ENCODE data around the gene MPHOSPH9. TPM values are rescaled to one million over a fixed set of nuclear protein-coding genes. Genes with fewer than 3 reads are reported as not detected.
"Not testable (repeated sequence)": the region's sequence is repeated elsewhere in the genome, so short reads cannot be mapped to it uniquely, and the experiment has no call there.

Gene MPHOSPH9
- total and polyA plus RNA-seq, 2 donors (not counting 1 experiment from before 2014, with no cell fraction given) = 11.8 to 45.1 TPM

- H3K79me2 ChIP-seq (ENCODE audit: control insufficient read depth, insufficient read depth, low read length); H3K4me3 Mint-ChIP-seq; H3K27ac ChIP-seq (ENCODE audit: low read length in 2 of 2); DNase-seq; ATAC-seq (ENCODE audit: low read depth); H3K27me3 ChIP-seq (replicated peaks in 1 of 4; ENCODE audit: control extremely low read depth in 1 of 4, control insufficient read depth in 3 of 4, insufficient read depth in 4 of 4, low read length in 3 of 4); H3K4me2 ChIP-seq (replicated peaks; ENCODE audit: low read depth, low read length, poor library complexity, severe bottlenecking); H3K27ac Mint-ChIP-seq; H3K9me3 Mint-ChIP-seq (ENCODE audit: insufficient read depth); H4K20me1 ChIP-seq (ENCODE audit: control insufficient read depth, insufficient read depth, low read length, poor library complexity, severe bottlenecking); H2AFZ ChIP-seq (ENCODE audit: insufficient read depth, low read depth, low read length, poor library complexity, severe bottlenecking); H3K9ac ChIP-seq (ENCODE audit: low read length); H3K27me3 Mint-ChIP-seq; H3K9me3 ChIP-seq (ENCODE audit: control extremely low read depth in 1 of 3, control insufficient read depth in 2 of 3, insufficient read depth in 1 of 3, low read length in 2 of 3); H3K4me1 Mint-ChIP-seq; H3K4me1 ChIP-seq (ENCODE audit: control insufficient read depth in 2 of 2, insufficient read depth in 2 of 2, low read length in 2 of 2); intact Hi-C loops (cut with micrococcal nuclease); H3K4me3 ChIP-seq (ENCODE audit: control extremely low read depth in 1 of 5, extremely low read depth in 1 of 5, insufficient read depth in 1 of 5, low read depth in 2 of 5, low read length in 4 of 5): not testable (repeated sequence)
- peaks cover 16 to 35% of the 10 kb centered on the region in 2 experiments for H3K36me3 ChIP-seq (replicated peaks in 1 of 2; ENCODE audit: control extremely low read depth in 1 of 2, control insufficient read depth in 1 of 2, extremely low read depth in 1 of 2, insufficient read depth in 2 of 2, low read length in 1 of 2)
- CTCF ChIA-PET = interaction anchor here (0.6 to 0.7 kb wide), 2 partner anchors 164 to 1779 kb away, joined by 3 read pairs; no protein-coding TSS in a partner anchor
- POLR2A ChIA-PET = interaction anchor here (0.6 kb wide), 1 partner anchor 249 kb away, joined by 8 read pairs; no protein-coding TSS in a partner anchor
- WGBS (ENCODE audit: insufficient coverage) = 94% methylated on average over 3 of the region's 3 CpGs
These were observed 26.1 kb downstream of the MPHOSPH9 start for GRCh38 chr12:123206794-123207193.

GRCh38 chr12:123200414-123200813 is 32.5 kb downstream of the MPHOSPH9 start:
- Mint-ChIP-seq H3K4me3 (no peak overlapping the region), H3K9me3 (ENCODE audit: insufficient read depth) (no peaks in the 10 kb centered on the region), H3K27me3 (no peaks in the 10 kb centered on the region), H3K27ac (no peak overlapping the region), H3K4me1 (peaks cover 1% of the 10 kb centered on the region)
- ChIA-PET POLR2A (interaction anchor here (0.6 kb wide), 1 partner anchor 26 kb away, joined by 3 read pairs; no protein-coding TSS in a partner anchor), CTCF (interaction anchor here (2.7 kb wide), 1 partner anchor 157 kb away, joined by 15 read pairs; no protein-coding TSS in a partner anchor)
- no peak overlapping the region for H3K9ac ChIP-seq (ENCODE audit: low read length)
- no peak overlapping the region for H2AFZ ChIP-seq (ENCODE audit: insufficient read depth, low read depth, low read length, poor library complexity, severe bottlenecking)
- intact Hi-C loops (cut with micrococcal nuclease) = no loop called here
- H4K20me1 ChIP-seq (ENCODE audit: control insufficient read depth, insufficient read depth, low read length, poor library complexity, severe bottlenecking) = no peaks in the 10 kb centered on the region
- TF ChIP-seq CTCF (IDR thresholded peaks at IDR 0.05) (no peak), EZH2 (IDR thresholded peaks at IDR 0.05; ENCODE audit: borderline replicate concordance, insufficient read depth, low read depth, low read length, poor library complexity, severe bottlenecking) (no peak)
- no peak overlapping the region for H3K4me2 ChIP-seq (replicated peaks; ENCODE audit: low read depth, low read length, poor library complexity, severe bottlenecking)
- 80% methylated on average over 2 of the region's 7 CpGs for WGBS (ENCODE audit: insufficient coverage)
- no peaks in the 10 kb centered on the region for H3K79me2 ChIP-seq (ENCODE audit: control insufficient read depth, insufficient read depth, low read length)
- H3K4me3 ChIP-seq (ENCODE audit: control extremely low read depth in 1 of 5, extremely low read depth in 1 of 5, insufficient read depth in 1 of 5, low read depth in 2 of 5, low read length in 4 of 5) = no peak overlapping the region
- H3K27me3 ChIP-seq (replicated peaks in 1 of 4; ENCODE audit: control extremely low read depth in 1 of 4, control insufficient read depth in 3 of 4, insufficient read depth in 4 of 4, low read length in 3 of 4) = no peaks in the 10 kb centered on the region
- H3K9me3 ChIP-seq (ENCODE audit: control extremely low read depth in 1 of 3, control insufficient read depth in 2 of 3, insufficient read depth in 1 of 3, low read length in 2 of 3) = no peaks in the 10 kb centered on the region
- H3K36me3 ChIP-seq (replicated peaks in 1 of 2; ENCODE audit: control extremely low read depth in 1 of 2, control insufficient read depth in 1 of 2, extremely low read depth in 1 of 2, insufficient read depth in 2 of 2, low read length in 1 of 2) = peaks cover 16 to 30% of the 10 kb centered on the region in 2 experiments
- DNase-seq (no peak), ATAC-seq (ENCODE audit: low read depth) (no peak)
- no peaks in the 10 kb centered on the region for H3K4me1 ChIP-seq (ENCODE audit: control insufficient read depth in 2 of 2, insufficient read depth in 2 of 2, low read length in 2 of 2)
- H3K27ac ChIP-seq (ENCODE audit: low read length in 2 of 2) = no peak overlapping the region
